H9 (cell line): Measurements from ENCODE around the gene DGKE. TPM values are rescaled to one million over a fixed set of nuclear protein-coding genes. Genes with fewer than 3 reads are reported as not detected.

Experiments
- DNase-seq: peaks from one replicate; pipeline ENCODE4 v3.0.0-alpha.2; 2017
- H2AFZ ChIP-seq: one replicate; pipeline ENCODE4 v1.6.1; 2013; ENCODE audit warnings: mild to moderate bottlenecking, low read length, control low read depth, moderate library complexity
- H2AK5ac ChIP-seq: 2 replicates; pipeline ENCODE4 v1.6.1; 2013; ENCODE audit warnings: low read length, control low read depth, mixed read lengths; ENCODE audit not compliant: insufficient read length
- H2BK120ac ChIP-seq: one replicate; pipeline ENCODE4 v1.6.1; 2013; ENCODE audit warnings: low read depth, mild to moderate bottlenecking, low read length, control low read depth, inconsistent platforms; ENCODE audit not compliant: poor library complexity, severe bottlenecking
- H2BK12ac ChIP-seq: 2 replicates; pipeline ENCODE4 v1.6.1; 2013; ENCODE audit warnings: low read length, control low read depth, mixed read lengths, low read depth; ENCODE audit not compliant: insufficient read length
- H2BK15ac ChIP-seq: 2 replicates; pipeline ENCODE4 v1.6.1; 2013; ENCODE audit warnings: low read depth, low read length, control low read depth
- H2BK20ac ChIP-seq: one replicate; pipeline ENCODE4 v1.6.1; 2013; ENCODE audit warnings: low read depth, mild to moderate bottlenecking, low read length, control low read depth, inconsistent platforms; ENCODE audit not compliant: poor library complexity, severe bottlenecking
- H2BK5ac ChIP-seq: 2 replicates; pipeline ENCODE4 v1.6.1; 2013; ENCODE audit warnings: low read length, control low read depth, mixed read lengths; ENCODE audit not compliant: insufficient read length
- H3K14ac ChIP-seq: 2 replicates; pipeline ENCODE4 v1.6.1; 2013; ENCODE audit warnings: low read length, control low read depth; ENCODE audit not compliant: insufficient read depth
- H3K18ac ChIP-seq: 2 replicates; pipeline ENCODE4 v1.6.1; 2013; ENCODE audit warnings: low read depth, mild to moderate bottlenecking, mixed read lengths, low read length, control low read depth; ENCODE audit not compliant: insufficient read length
- H3K23ac ChIP-seq: 2 replicates; pipeline ENCODE4 v1.6.1; 2013; ENCODE audit warnings: low read length, control low read depth, mixed read lengths, low read depth; ENCODE audit not compliant: insufficient read length
- H3K23me2 ChIP-seq: 2 replicates; pipeline ENCODE4 v1.6.1; 2013; ENCODE audit warnings: low read depth, mild to moderate bottlenecking, mixed read lengths, low read length, control low read depth; ENCODE audit not compliant: insufficient read length, poor library complexity, severe bottlenecking
- H3K27ac ChIP-seq: 2 replicates; pipeline ENCODE4 v1.5.1; 2013; ENCODE audit warnings: low read length, control low read depth, mixed read lengths, low read depth; ENCODE audit not compliant: insufficient read length
- H3K27me3 ChIP-seq: 2 replicates; pipeline ENCODE4 v1.6.1; 2013; ENCODE audit warnings: low read length, control low read depth, inconsistent platforms; ENCODE audit not compliant: insufficient read depth
- H3K4ac ChIP-seq: 2 replicates; pipeline ENCODE4 v1.6.1; 2013; ENCODE audit warnings: low read depth, mild to moderate bottlenecking, control low read depth, inconsistent platforms, low read length, moderate library complexity
- H3K4me1 ChIP-seq: 2 replicates; pipeline ENCODE4 v1.6.1; 2013; ENCODE audit warnings: low read length, control low read depth, inconsistent platforms; ENCODE audit not compliant: insufficient read depth
- H3K4me2 ChIP-seq: 2 replicates; pipeline ENCODE4 v1.6.1; 2013; ENCODE audit warnings: low read length, control low read depth, mixed read lengths; ENCODE audit not compliant: insufficient read length, insufficient read depth
- H3K56ac ChIP-seq: 2 replicates; pipeline ENCODE4 v1.6.1; 2013; ENCODE audit warnings: low read depth, mild to moderate bottlenecking, mixed read lengths, low read length, control low read depth; ENCODE audit not compliant: insufficient read length
- H3K79me1 ChIP-seq: 2 replicates; pipeline ENCODE4 v1.6.1; 2013; ENCODE audit warnings: low read depth, mild to moderate bottlenecking, moderate library complexity, low read length, control low read depth, inconsistent platforms; ENCODE audit not compliant: insufficient read depth, poor library complexity, severe bottlenecking
- H3K79me2 ChIP-seq: 2 replicates; pipeline ENCODE4 v1.6.1; 2013; ENCODE audit warnings: low read length, control low read depth, inconsistent platforms; ENCODE audit not compliant: insufficient read depth
- H3K9ac ChIP-seq: 2 replicates; pipeline ENCODE4 v1.6.1; 2013; ENCODE audit warnings: low read length, control low read depth, mixed read lengths; ENCODE audit not compliant: insufficient read length; ENCODE audit errors: extremely low read depth
- H3K9me3 ChIP-seq: one replicate; pipeline ENCODE4 v1.6.1; 2013; ENCODE audit warnings: low read depth, low read length, inconsistent platforms; ENCODE audit not compliant: control insufficient read depth
- H3T11ph ChIP-seq: one replicate; pipeline ENCODE4 v1.6.1; 2013; ENCODE audit warnings: mild to moderate bottlenecking, low read length, control low read depth, inconsistent platforms
- H4K20me1 ChIP-seq: one replicate; pipeline ENCODE4 v1.6.1; 2013; ENCODE audit not compliant: control insufficient read depth, insufficient read length, insufficient read depth
- H4K5ac ChIP-seq: 2 replicates; pipeline ENCODE4 v1.6.1; 2013; ENCODE audit warnings: low read depth, mild to moderate bottlenecking, mixed read lengths, low read length, control low read depth; ENCODE audit not compliant: insufficient read length
- H4K8ac ChIP-seq: replicated peaks from 2 replicates; pipeline ENCODE4 v1.6.1; 2013; ENCODE audit warnings: low read length, control low read depth, mixed read lengths, low read depth; ENCODE audit not compliant: insufficient read length
- H4K91ac ChIP-seq: 2 replicates; pipeline ENCODE4 v1.6.1; 2013; ENCODE audit warnings: low read depth, mild to moderate bottlenecking, moderate library complexity, mixed read lengths, low read length, control low read depth; ENCODE audit not compliant: insufficient read length
- H3K27ac Mint-ChIP-seq, 3 experiments: 2 replicates in 2 of 3; 3 replicates in 1 of 3; pipeline ENCODE4 v1.8.0; 2020 to 2021; ENCODE audit warnings: mixed read lengths in 3 of 3, mild to moderate bottlenecking in 1 of 3, moderate library complexity in 1 of 3
- H3K27me3 Mint-ChIP-seq: 2 replicates; pipeline ENCODE4 v1.8.0; 2021; ENCODE audit warnings: low read depth, mild to moderate bottlenecking, moderate library complexity, mixed read lengths
- H3K36me3 Mint-ChIP-seq, 3 experiments: 2 replicates in 2 of 3; 3 replicates in 1 of 3; pipeline ENCODE4 v1.8.0; 2020 to 2021; ENCODE audit warnings: low read depth in 3 of 3, mixed read lengths in 3 of 3; ENCODE audit not compliant: insufficient read depth in 1 of 3
- H3K4me1 Mint-ChIP-seq, 2 experiments: 2 replicates each; pipeline ENCODE4 v1.8.0; 2020; ENCODE audit warnings: mixed read lengths in 2 of 2
- H3K4me3 Mint-ChIP-seq, 2 experiments: 2 replicates in 1 of 2; 3 replicates in 1 of 2; pipeline ENCODE4 v1.8.0; 2020 to 2021; ENCODE audit warnings: mild to moderate bottlenecking in 2 of 2, mixed read lengths in 2 of 2, moderate library complexity in 1 of 2
- H3K9me3 Mint-ChIP-seq, 2 experiments: 2 replicates in 1 of 2; 3 replicates in 1 of 2; pipeline ENCODE4 v1.8.0; 2020; ENCODE audit warnings: mild to moderate bottlenecking in 2 of 2, mixed read lengths in 2 of 2, moderate library complexity in 1 of 2
- WGBS: extraction: QIAGEN DNeasy Blood & Tissue Kit; methylation state at CpG from one replicate; pipeline ENCODE4 v1.1.7; 2013; ENCODE audit warnings: missing lambda C conversion rate, low lambda C conversion rate, mixed read lengths; ENCODE audit not compliant: insufficient read length; ENCODE audit errors: extremely low coverage; 5-methylcytosine and 5-hydroxymethylcytosine counted together
- total RNA-seq: library from RNA; stranded (reverse); gene quantifications from 2 replicates; pipeline ENCODE4 v1.2.1, GENCODE V29; 2021
- TF ChIP-seq, protein P1 (sequence below): fragments of 200-600 bp; sonication (generic); conservative IDR thresholded peaks from 3 replicates; pipeline ENCODE4 v1.8.0; 2021; ENCODE audit warnings: antibody characterized with exemption, mild to moderate bottlenecking

Gene DGKE
- total RNA-seq, 1 experiment from 2014 or later: 4.9 TPM

DNA sequence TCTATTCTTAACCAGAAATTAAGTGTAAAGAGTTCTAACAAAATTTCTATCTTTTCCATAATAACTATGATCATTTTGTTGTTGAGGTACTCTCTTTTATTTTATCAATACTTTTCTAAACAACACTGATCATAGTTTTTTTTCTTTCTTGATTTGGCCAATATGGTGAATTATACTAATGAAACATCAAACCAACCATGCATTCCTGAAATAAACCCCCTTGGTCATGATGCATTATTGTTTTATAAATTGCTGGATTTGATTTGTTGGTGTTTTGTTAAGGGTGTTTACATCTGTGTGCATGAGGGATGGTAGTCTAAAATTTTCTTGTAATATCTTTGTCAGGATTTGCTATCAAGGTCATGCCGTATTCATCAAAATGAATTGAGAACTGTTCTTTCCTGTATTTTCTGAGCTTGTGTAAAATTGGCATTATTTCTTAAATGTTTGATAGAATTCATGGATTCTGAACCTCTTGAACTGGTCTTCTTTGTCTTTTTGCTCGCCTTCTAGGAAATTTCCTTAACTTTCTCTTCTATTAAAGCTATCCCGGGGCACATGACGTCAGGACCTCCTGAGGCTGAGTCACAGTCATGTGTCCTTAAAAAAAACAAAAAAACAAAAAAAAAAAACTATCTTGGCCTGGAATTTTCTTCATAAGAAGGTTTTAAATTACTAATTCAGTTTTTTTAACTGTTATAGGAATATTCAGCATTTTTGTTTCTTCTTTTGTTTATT, 83.8 kb downstream of the DGKE start:
- Histone ChIP-seq H3K9ac (no peak overlapping the region), H3K23me2 (peaks cover 20% of the 10 kb centered on the region)
- H3K9me3 Mint-ChIP-seq: peaks cover 0 to 7% of the 10 kb centered on the region in 2 experiments; a peak in 2 of 5 replicates

More for the DNA sequence above, 83.8 kb downstream of the DGKE start:
- H3T11ph ChIP-seq: no peak overlapping the region
- no peaks in the 10 kb centered on the region for H4K20me1 ChIP-seq
- H4K5ac ChIP-seq: no peak overlapping the region
- no peak overlapping the region for H2BK5ac ChIP-seq
- H4K91ac ChIP-seq: no peak overlapping the region
- no peaks in the 10 kb centered on the region; the same call in 1 of the 2 replicates for H3K4me1 ChIP-seq
- H4K8ac ChIP-seq: no peak overlapping the region
- WGBS: no CpG with 5 or more reads among the region's 4 CpGs
- no peak overlapping the region for H3K18ac ChIP-seq
- H3K79me1 ChIP-seq: no peaks in the 10 kb centered on the region
- H3K79me2 ChIP-seq: no peaks in the 10 kb centered on the region; the same call in 1 of the 2 replicates
- DNase-seq: no peak
- H3K36me3 Mint-ChIP-seq: no peaks in the 10 kb centered on the region
- H3K4me3 Mint-ChIP-seq: no peak overlapping the region
- H3K23ac ChIP-seq: no peak overlapping the region
- H3K4ac ChIP-seq: no peak overlapping the region
- H3K4me2 ChIP-seq: no peak overlapping the region
- no peak overlapping the region for H2BK20ac ChIP-seq
- no peak overlapping the region for H3K14ac ChIP-seq
- H3K4me1 Mint-ChIP-seq: peaks cover 10 to 14% of the 10 kb centered on the region in 2 experiments
- H3K27ac Mint-ChIP-seq: no peak overlapping the region
- H3K27me3 Mint-ChIP-seq: peaks cover 32% of the 10 kb centered on the region
- TF ChIP-seq, protein P1, sequence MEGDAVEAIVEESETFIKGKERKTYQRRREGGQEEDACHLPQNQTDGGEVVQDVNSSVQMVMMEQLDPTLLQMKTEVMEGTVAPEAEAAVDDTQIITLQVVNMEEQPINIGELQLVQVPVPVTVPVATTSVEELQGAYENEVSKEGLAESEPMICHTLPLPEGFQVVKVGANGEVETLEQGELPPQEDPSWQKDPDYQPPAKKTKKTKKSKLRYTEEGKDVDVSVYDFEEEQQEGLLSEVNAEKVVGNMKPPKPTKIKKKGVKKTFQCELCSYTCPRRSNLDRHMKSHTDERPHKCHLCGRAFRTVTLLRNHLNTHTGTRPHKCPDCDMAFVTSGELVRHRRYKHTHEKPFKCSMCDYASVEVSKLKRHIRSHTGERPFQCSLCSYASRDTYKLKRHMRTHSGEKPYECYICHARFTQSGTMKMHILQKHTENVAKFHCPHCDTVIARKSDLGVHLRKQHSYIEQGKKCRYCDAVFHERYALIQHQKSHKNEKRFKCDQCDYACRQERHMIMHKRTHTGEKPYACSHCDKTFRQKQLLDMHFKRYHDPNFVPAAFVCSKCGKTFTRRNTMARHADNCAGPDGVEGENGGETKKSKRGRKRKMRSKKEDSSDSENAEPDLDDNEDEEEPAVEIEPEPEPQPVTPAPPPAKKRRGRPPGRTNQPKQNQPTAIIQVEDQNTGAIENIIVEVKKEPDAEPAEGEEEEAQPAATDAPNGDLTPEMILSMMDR: no peak
- H2BK15ac ChIP-seq: no peak overlapping the region
- no peak overlapping the region for H2BK120ac ChIP-seq
- no peak overlapping the region for H2AK5ac ChIP-seq
- no peak overlapping the region for H3K56ac ChIP-seq
- H3K27ac ChIP-seq: no peak overlapping the region
- H3K27me3 ChIP-seq: peaks cover 2% of the 10 kb centered on the region; the same call in 1 of the 2 replicates
- no peaks in the 10 kb centered on the region for H3K9me3 ChIP-seq
- H2AFZ ChIP-seq: no peak overlapping the region
- H2BK12ac ChIP-seq: no peak overlapping the region
